Measurements from ENCODE around the gene ADCY6.
"Not testable (repeated sequence)": the region's sequence is repeated elsewhere in the genome, so short reads cannot be mapped to it uniquely, and the experiment has no call there.

The ADCY6 gene

GRCh38 chr12:48744251-48745008 lies 44.5 kb downstream of the ADCY6 start:
- DNase-seq, result no peak

GRCh38 chr12:48739618-48740269 lies 49.1 kb downstream of the ADCY6 start:
- DNase-seq, result no peak

GRCh38 chr12:48736456-48736855 lies 52.4 kb downstream of the ADCY6 start:
- no peak for DNase-seq

- DNase-seq, result no peak
These were observed 60.1 kb downstream of the ADCY6 start for GRCh38 chr12:48728807-48729206.

- DNase-seq, result not testable (repeated sequence)
These were observed 68.2 kb downstream of the ADCY6 start for GRCh38 chr12:48720737-48721136.

GRCh38 chr12:48720171-48720570 lies 68.7 kb downstream of the ADCY6 start:
- DNase-seq, result not testable (repeated sequence)

GRCh38 chr12:48719002-48719401 lies 69.9 kb downstream of the ADCY6 start:
- not testable (repeated sequence) for DNase-seq

- DNase-seq, result no peak
These were observed 71.6 kb downstream of the ADCY6 start for GRCh38 chr12:48717252-48717695.

GRCh38 chr12:48716493-48717251 lies 72.2 kb downstream of the ADCY6 start, which contains the start of gene CCNT1:
TSS of gene CCNT1 (minus strand) at chr12:48716707. CDS start at chr12:48716675, 32 bp downstream.
- peak; percentile 96 for DNase-seq
